GM19023 (cell line): ENCODE measurements around the gene DNAH2.
A peak's percentile ranks its signal among the peaks of the same experiment; 100 is the strongest.

ENCODE experiments used
- ATAC-seq: cut with Tn5 transposase; IDR thresholded peaks from one replicate; pipeline ENCODE4 v1.9.1; 2021; ENCODE audit warnings: mild to moderate bottlenecking, moderate library complexity; ENCODE audit not compliant: unreplicated experiment

The DNAH2 gene

GRCh38 chr17:7716901-7717755, at the start of gene DNAH2:
DNAH2 (plus strand) TSS chr17:7717744; CDS start chr17:7719735, 1,991 bp downstream.
- no peak for ATAC-seq

- ATAC-seq: no peak
These were observed 49.1 kb upstream of the DNAH2 start for GRCh38 chr17:7668482-7668881.

- no peak for ATAC-seq
These were observed 44.3 kb upstream of the DNAH2 start for GRCh38 chr17:7673239-7673638.

GRCh38 chr17:7674934-7675333, 42.6 kb upstream of the DNAH2 start:
- no peak for ATAC-seq

- no peak for ATAC-seq
These were observed 41.0 kb upstream of the DNAH2 start for GRCh38 chr17:7676533-7676932.

GRCh38 chr17:7677388-7678067, 40.0 kb upstream of the DNAH2 start:
- ATAC-seq: no peak

- ATAC-seq: no peak
These were observed 32.6 kb upstream of the DNAH2 start for GRCh38 chr17:7684851-7685532.

GRCh38 chr17:7685533-7686221, 31.9 kb upstream of the DNAH2 start:
- ATAC-seq: peak; percentile 39

GRCh38 chr17:7686222-7687071, 31.1 kb upstream of the DNAH2 start:
- ATAC-seq: peak; percentile 49

- no peak for ATAC-seq
These were observed 30.3 kb upstream of the DNAH2 start, which contains the start of gene TP53 for GRCh38 chr17:7687072-7687907. TP53 (minus strand) TSS chr17:7687490; CDS start chr17:7676594, 10,896 bp downstream.

GRCh38 chr17:7687908-7688807, 29.4 kb upstream of the DNAH2 start, which contains the start of gene WRAP53:
WRAP53 (plus strand) TSS chr17:7688477; CDS start chr17:7688649, 172 bp downstream.
- ATAC-seq: peak; percentile 73

- no peak for ATAC-seq
These were observed 28.7 kb upstream of the DNAH2 start for GRCh38 chr17:7688808-7689316.

- ATAC-seq: no peak
These were observed 22.0 kb upstream of the DNAH2 start for GRCh38 chr17:7695586-7695985.

- no peak for ATAC-seq
These were observed 19.5 kb upstream of the DNAH2 start for GRCh38 chr17:7697828-7698588.

GRCh38 chr17:7700510-7700909, 17.0 kb upstream of the DNAH2 start:
- ATAC-seq: no peak

GRCh38 chr17:7701681-7702080, 15.9 kb upstream of the DNAH2 start:
- no peak for ATAC-seq

- ATAC-seq: no peak
These were observed 14.8 kb upstream of the DNAH2 start for GRCh38 chr17:7702776-7703175.
